CD4-positive, alpha-beta T cell (primary cell): Measurements from ENCODE around the gene NTRK2. TPM values are rescaled to one million over a fixed set of nuclear protein-coding genes. Genes with fewer than 3 reads are reported as not detected.

ENCODE experiments used
- ATAC-seq: fragments of 200-7000 bp; cut with Tn5 transposase; one replicate; pipeline ENCODE4 v1.10.0; 2022; ENCODE audit warnings: mild to moderate bottlenecking; ENCODE audit not compliant: poor library complexity
- CTCF ChIA-PET: fragments of 350-600 bp; sonication (Branson Sonifier 250); formaldehyde crosslinking; loops from one replicate; lab custom pipeline; 2021; ENCODE audit warnings: antibody characterized with exemption, inconsistent platforms; lab: Charles Lee
- POLR2A ChIA-PET: fragments of 350-600 bp; sonication (Branson Sonifier 250); formaldehyde crosslinking; loops from one replicate; lab custom pipeline; 2021; ENCODE audit warnings: antibody characterized with exemption, inconsistent platforms; lab: Charles Lee
- DNase-seq, 14 experiments: peaks; one replicate each; pipeline ENCODE4 v3.0.0-alpha.2; 2013 to 2020; ENCODE audit warnings: mixed read lengths in 2 of 14
- H3K27ac ChIP-seq, 2 donors: one replicate each; pipeline versions ENCODE4 v1.5.1 to v1.7.0; 2013; ENCODE audit warnings: low read length in 2 of 2, low read depth in 1 of 2, mild to moderate bottlenecking in 1 of 2
- H3K27me3 ChIP-seq, 2 experiments: 1 replicate in 1 of 2; 2 replicates in 1 of 2; pipeline versions ENCODE4 v1.6.1 to v1.7.0; 2013; ENCODE audit warnings: low read length in 2 of 2, control low read depth in 1 of 2, mild to moderate bottlenecking in 1 of 2, moderate library complexity in 1 of 2; ENCODE audit not compliant: insufficient read depth in 2 of 2, control insufficient read depth in 1 of 2
- H3K36me3 ChIP-seq: one replicate; pipeline ENCODE4 v1.6.1; 2013; ENCODE audit warnings: low read length, control low read depth; ENCODE audit not compliant: insufficient read depth
- H3K4me1 ChIP-seq: one replicate; pipeline ENCODE4 v1.6.1; 2013; ENCODE audit warnings: low read length, control low read depth; ENCODE audit not compliant: insufficient read depth
- H3K4me3 ChIP-seq: one replicate; pipeline ENCODE4 v1.5.1; 2013; ENCODE audit warnings: mild to moderate bottlenecking, low read length, moderate library complexity
- H3K9me3 ChIP-seq, 2 experiments: 1 replicate in 1 of 2; 2 replicates in 1 of 2; pipeline versions ENCODE4 v1.6.1 to v1.7.0; 2013; ENCODE audit warnings: low read length in 2 of 2, mild to moderate bottlenecking in 2 of 2, control low read depth in 1 of 2, moderate library complexity in 1 of 2; ENCODE audit not compliant: control insufficient read depth in 1 of 2, insufficient read depth in 1 of 2
- H3K27ac Mint-ChIP-seq: one replicate; pipeline ENCODE4 v1.8.0; 2020; ENCODE audit warnings: mixed read lengths
- H3K27me3 Mint-ChIP-seq: one replicate; pipeline ENCODE4 v1.8.0; 2021; ENCODE audit warnings: mixed read lengths
- H3K36me3 Mint-ChIP-seq: one replicate; pipeline ENCODE4 v1.8.0; 2021; ENCODE audit warnings: low read depth, mixed read lengths
- H3K4me1 Mint-ChIP-seq: one replicate; pipeline ENCODE4 v1.8.0; 2021; ENCODE audit warnings: low read depth, mixed read lengths
- H3K4me3 Mint-ChIP-seq: one replicate; pipeline ENCODE4 v1.8.0; 2020; ENCODE audit warnings: mild to moderate bottlenecking, mixed read lengths
- H3K9me3 Mint-ChIP-seq: one replicate; pipeline ENCODE4 v1.8.0; 2020; ENCODE audit warnings: mixed read lengths
- CTCF ChIP-seq: fragments of 200-600 bp; IDR thresholded peaks from one replicate; pipeline ENCODE4 v1.8.0; 2022; ENCODE audit warnings: antibody characterized with exemption, mild to moderate bottlenecking
- intact Hi-C, 2 experiments: fragments of 100-400 bp; cut with DNase I in 1 of 2; cut with micrococcal nuclease in 1 of 2; formaldehyde crosslinking; loops; one replicate each; pipeline versions ENCODE4 v1.15.1 to v1.9.0; 2023 to 2025; cut with DNase I, micrococcal nuclease
- total RNA-seq, 174 experiments: library from RNA in 2 of 174; stranded (reverse) in 2 of 174; gene quantifications; one replicate each; pipeline ENCODE4 v1.2.3 and lab custom pipeline; 2021 to 2026

Gene NTRK2
- total RNA-seq, 2 experiments from 2014 or later: 0.06 to 0.14 TPM

GRCh38 chr9:85036496-85036895 is 367.0 kb downstream of the NTRK2 start:
- no peaks in the 10 kb centered on the region for H3K9me3 Mint-ChIP-seq
- ChIA-PET POLR2A (no interaction called here), CTCF (no interaction called here)
- ATAC-seq (no peak), DNase-seq (no peak)
- no peak overlapping the region for H3K27ac Mint-ChIP-seq
- no peaks in the 10 kb centered on the region for H3K36me3 Mint-ChIP-seq
- H3K4me1 ChIP-seq: no peaks in the 10 kb centered on the region
- peaks cover 0 to 8% of the 10 kb centered on the region in 2 experiments for H3K27me3 ChIP-seq
- no peak for TF ChIP-seq CTCF
- H3K4me3 Mint-ChIP-seq: no peak overlapping the region
- peaks cover 0 to 7% of the 10 kb centered on the region in 2 experiments for H3K9me3 ChIP-seq
- no peaks in the 10 kb centered on the region for H3K4me1 Mint-ChIP-seq
- intact Hi-C loops: no loop called here
- no peaks in the 10 kb centered on the region for H3K36me3 ChIP-seq
- no peak overlapping the region for H3K4me3 ChIP-seq
- H3K27me3 Mint-ChIP-seq: peaks cover 6% of the 10 kb centered on the region
- H3K27ac ChIP-seq: no peak overlapping the region

DNA sequence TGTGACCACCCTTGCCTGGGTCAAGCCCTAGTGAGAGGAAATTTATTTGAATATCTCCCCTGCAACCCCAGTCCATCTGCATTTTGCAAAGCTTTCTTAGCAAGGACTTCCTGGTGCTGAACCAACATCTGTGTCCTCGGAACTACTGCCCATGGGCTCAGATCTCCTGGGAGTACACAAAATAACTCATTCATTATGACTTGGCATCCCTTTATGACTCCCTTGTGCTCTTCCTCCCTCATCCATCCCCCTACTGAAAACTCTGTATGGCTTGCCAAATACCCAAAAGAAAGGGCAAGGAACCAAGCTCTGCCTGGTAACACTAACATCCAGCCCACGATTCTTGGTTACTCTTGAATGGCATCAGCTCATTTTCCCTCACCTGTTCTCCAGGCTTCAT is 368.5 kb downstream of the NTRK2 start:
- no peak for ATAC-seq
- TF ChIP-seq CTCF: no peak
- CTCF ChIA-PET: no interaction called here

DNA sequence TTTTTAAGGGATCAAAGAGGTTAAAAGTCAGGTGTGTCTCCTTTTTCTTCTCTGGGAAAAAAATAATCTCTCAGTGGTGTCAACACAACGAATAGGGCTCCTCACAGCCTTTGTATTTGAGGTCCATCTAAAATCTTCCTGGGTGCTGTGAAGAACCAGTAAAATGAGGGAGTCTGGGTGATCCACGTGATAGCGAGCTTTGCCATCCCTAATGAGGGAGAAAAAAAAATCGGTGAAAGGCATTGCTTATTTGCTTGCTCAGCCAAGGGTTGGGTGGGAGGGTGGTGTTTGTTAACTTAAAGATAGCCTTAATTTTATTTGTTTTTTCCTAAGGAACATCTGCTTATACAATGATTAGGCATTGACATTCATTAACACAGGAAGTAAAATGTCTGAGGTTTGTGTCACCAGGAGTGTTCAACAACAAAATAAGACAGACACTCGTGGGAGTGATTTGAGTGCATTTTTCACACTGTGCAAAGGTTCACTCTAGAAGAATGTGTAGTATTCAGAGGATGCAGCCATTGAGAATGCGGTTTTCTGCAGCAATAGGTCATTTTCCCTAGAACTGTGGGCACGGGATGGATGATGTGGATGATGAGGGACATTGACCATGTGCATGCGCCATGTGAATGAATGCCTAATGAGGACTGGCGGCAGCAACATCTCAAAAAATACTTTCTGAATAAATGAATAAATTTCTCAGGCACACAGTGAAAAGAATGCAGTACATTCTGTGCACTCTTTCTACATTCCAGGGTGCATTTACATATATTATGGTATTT is 369.5 kb downstream of the NTRK2 start:
- peaks cover 0 to 7% of the 10 kb centered on the region in 2 experiments for H3K9me3 ChIP-seq
- POLR2A ChIA-PET: no interaction called here
- intact Hi-C loops: no loop called here
- H3K9me3 Mint-ChIP-seq: no peaks in the 10 kb centered on the region
- DNase-seq (no peak), ATAC-seq (no peak)
- peaks cover 0 to 12% of the 10 kb centered on the region in 2 experiments for H3K27me3 ChIP-seq
- H3K27ac ChIP-seq: no peak overlapping the region
- no peaks in the 10 kb centered on the region for H3K36me3 Mint-ChIP-seq
- H3K4me1 Mint-ChIP-seq: no peaks in the 10 kb centered on the region
- H3K4me3 ChIP-seq: no peak overlapping the region
- no peaks in the 10 kb centered on the region for H3K36me3 ChIP-seq
- H3K27me3 Mint-ChIP-seq: peaks cover 6% of the 10 kb centered on the region
- H3K4me3 Mint-ChIP-seq: no peak overlapping the region
- no peak for TF ChIP-seq CTCF
- CTCF ChIA-PET: no interaction called here
- no peak overlapping the region for H3K27ac Mint-ChIP-seq
- H3K4me1 ChIP-seq: no peaks in the 10 kb centered on the region

More for the DNA sequence above, 368.5 kb downstream of the NTRK2 start:
- Histone ChIP-seq H3K4me1 (no peaks in the 10 kb centered on the region), H3K9me3 (peaks cover 0 to 7% of the 10 kb centered on the region in 2 experiments), H3K36me3 (no peaks in the 10 kb centered on the region), H3K27me3 (peaks cover 0 to 12% of the 10 kb centered on the region in 2 experiments), H3K4me3 (no peak overlapping the region), H3K27ac (no peak overlapping the region)
- Mint-ChIP-seq H3K27ac (no peak overlapping the region), H3K4me1 (no peaks in the 10 kb centered on the region), H3K36me3 (no peaks in the 10 kb centered on the region), H3K9me3 (no peaks in the 10 kb centered on the region), H3K4me3 (no peak overlapping the region), H3K27me3 (peaks cover 6% of the 10 kb centered on the region)
- intact Hi-C loops: no loop called here
- POLR2A ChIA-PET: no interaction called here
- no peak for DNase-seq
